ENCODE results near the gene CKAP2L. TPM values are rescaled to one million over a fixed set of nuclear protein-coding genes. Genes with fewer than 3 reads are reported as not detected.

CKAP2L gene
- total RNA-seq, 1 experiment from 2014 or later: 23.3 TPM

DNA sequence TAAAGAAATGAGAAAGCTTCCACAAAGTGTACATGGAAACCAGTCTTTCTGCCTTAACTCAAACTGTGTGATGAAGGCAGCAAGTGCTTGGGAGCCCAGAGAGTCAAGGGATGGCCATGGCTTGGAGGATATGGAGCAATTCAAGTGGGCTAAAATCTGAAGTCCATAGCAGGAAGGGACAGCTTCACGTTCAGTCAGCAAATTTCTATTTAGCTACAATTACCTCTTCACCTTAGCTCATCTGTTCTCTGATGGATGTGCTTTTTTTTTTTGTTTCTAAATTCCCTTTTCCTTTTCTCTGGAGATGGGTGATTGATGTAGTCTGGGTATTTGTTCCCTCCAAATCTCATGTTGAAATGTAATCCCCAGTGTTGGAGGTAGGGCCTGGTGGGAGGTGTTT lies 24.8 kb upstream of the CKAP2L start:
- no peak overlapping the region for H3T11ph ChIP-seq (ENCODE audit: low read length)
- H3K23me2 ChIP-seq (ENCODE audit: insufficient read length, low read depth, low read length, poor library complexity, severe bottlenecking): no peaks in the 10 kb centered on the region
- no peaks in the 10 kb centered on the region for H3K9me3 ChIP-seq (ENCODE audit: control insufficient read depth, low read depth, low read length)
- H2AK5ac ChIP-seq (ENCODE audit: insufficient read length, low read length): no peak overlapping the region
- no peak overlapping the region for H3K4me2 ChIP-seq (ENCODE audit: insufficient read depth, insufficient read length, low read length)
- no peak overlapping the region for H3K23ac ChIP-seq (ENCODE audit: insufficient read length, low read depth, low read length)
- no CpG with 5 or more reads among the region's 1 CpG for WGBS (ENCODE audit: extremely low coverage, insufficient read length, low lambda C conversion rate)
- H3K79me1 ChIP-seq (ENCODE audit: insufficient read depth, low read depth, low read length, poor library complexity, severe bottlenecking): no peaks in the 10 kb centered on the region
- H4K91ac ChIP-seq (ENCODE audit: insufficient read length, low read depth, low read length): no peak overlapping the region
- no peak overlapping the region for H3K4ac ChIP-seq (ENCODE audit: low read depth, low read length)
- peaks cover 3 to 4% of the 10 kb centered on the region in 2 experiments; a peak in 4 of 5 replicates for H3K9me3 Mint-ChIP-seq
- H3K79me2 ChIP-seq (ENCODE audit: insufficient read depth, low read length): no peaks in the 10 kb centered on the region
- H4K20me1 ChIP-seq (ENCODE audit: control insufficient read depth, insufficient read depth, insufficient read length): no peaks in the 10 kb centered on the region
- H2AFZ ChIP-seq (ENCODE audit: low read length): no peak overlapping the region
- no peaks in the 10 kb centered on the region for H3K27me3 Mint-ChIP-seq (ENCODE audit: low read depth)
- no peak overlapping the region for H4K8ac ChIP-seq (replicated peaks; ENCODE audit: insufficient read length, low read depth, low read length)
- H3K4me1 ChIP-seq (ENCODE audit: insufficient read depth, low read length): peaks cover 7% of the 10 kb centered on the region
- H3K27ac ChIP-seq (ENCODE audit: insufficient read length, low read depth, low read length): no peak overlapping the region
- H2BK120ac ChIP-seq (ENCODE audit: low read depth, low read length, poor library complexity, severe bottlenecking): no peak overlapping the region
- TF ChIP-seq, protein P1, sequence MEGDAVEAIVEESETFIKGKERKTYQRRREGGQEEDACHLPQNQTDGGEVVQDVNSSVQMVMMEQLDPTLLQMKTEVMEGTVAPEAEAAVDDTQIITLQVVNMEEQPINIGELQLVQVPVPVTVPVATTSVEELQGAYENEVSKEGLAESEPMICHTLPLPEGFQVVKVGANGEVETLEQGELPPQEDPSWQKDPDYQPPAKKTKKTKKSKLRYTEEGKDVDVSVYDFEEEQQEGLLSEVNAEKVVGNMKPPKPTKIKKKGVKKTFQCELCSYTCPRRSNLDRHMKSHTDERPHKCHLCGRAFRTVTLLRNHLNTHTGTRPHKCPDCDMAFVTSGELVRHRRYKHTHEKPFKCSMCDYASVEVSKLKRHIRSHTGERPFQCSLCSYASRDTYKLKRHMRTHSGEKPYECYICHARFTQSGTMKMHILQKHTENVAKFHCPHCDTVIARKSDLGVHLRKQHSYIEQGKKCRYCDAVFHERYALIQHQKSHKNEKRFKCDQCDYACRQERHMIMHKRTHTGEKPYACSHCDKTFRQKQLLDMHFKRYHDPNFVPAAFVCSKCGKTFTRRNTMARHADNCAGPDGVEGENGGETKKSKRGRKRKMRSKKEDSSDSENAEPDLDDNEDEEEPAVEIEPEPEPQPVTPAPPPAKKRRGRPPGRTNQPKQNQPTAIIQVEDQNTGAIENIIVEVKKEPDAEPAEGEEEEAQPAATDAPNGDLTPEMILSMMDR (conservative IDR thresholded peaks at IDR 0.05): no peak
- no peak overlapping the region for H3K4me3 Mint-ChIP-seq
- no peak overlapping the region for H2BK15ac ChIP-seq (ENCODE audit: low read depth, low read length)
- no peak overlapping the region for H3K18ac ChIP-seq (ENCODE audit: insufficient read length, low read depth, low read length)
- no peak overlapping the region for H4K5ac ChIP-seq (ENCODE audit: insufficient read length, low read depth, low read length)
- no peak overlapping the region for H3K27ac Mint-ChIP-seq
- H3K14ac ChIP-seq (ENCODE audit: insufficient read depth, low read length): no peak overlapping the region
- no peak overlapping the region for H2BK12ac ChIP-seq (ENCODE audit: insufficient read length, low read depth, low read length)
- no peak overlapping the region for H2BK5ac ChIP-seq (ENCODE audit: insufficient read length, low read length)
- no peak overlapping the region for H3K56ac ChIP-seq (ENCODE audit: insufficient read length, low read depth, low read length)
- H3K27me3 ChIP-seq (ENCODE audit: insufficient read depth, low read length): no peaks in the 10 kb centered on the region
- H3K4me1 Mint-ChIP-seq: peaks cover 42 to 60% of the 10 kb centered on the region in 2 experiments
- peaks cover 1 to 5% (median 3%) of the 10 kb centered on the region in 3 experiments; a peak in 4 of 7 replicates for H3K36me3 Mint-ChIP-seq (ENCODE audit: insufficient read depth in 1 of 3, low read depth in 3 of 3)
- no peak overlapping the region for H2BK20ac ChIP-seq (ENCODE audit: low read depth, low read length, poor library complexity, severe bottlenecking)
- no peak for DNase-seq
- no peak overlapping the region for H3K9ac ChIP-seq (ENCODE audit: extremely low read depth, insufficient read length, low read length)
